Stimulated activated CD8-positive, alpha-beta memory T cell treated with anti-CD3 and anti-CD28 coated beads, Interleukin-4, amount 100 ng/mL, for 1 hour (primary cell): Measurements from ENCODE around the gene HSF2.

Experiments
- DNase-seq, 2 donors: peaks; one replicate each; pipeline ENCODE4 v3.0.0-alpha.2; 2020; ENCODE audit warnings: low read depth in 2 of 2, low spot score in 1 of 2

HSF2 gene

DNA sequence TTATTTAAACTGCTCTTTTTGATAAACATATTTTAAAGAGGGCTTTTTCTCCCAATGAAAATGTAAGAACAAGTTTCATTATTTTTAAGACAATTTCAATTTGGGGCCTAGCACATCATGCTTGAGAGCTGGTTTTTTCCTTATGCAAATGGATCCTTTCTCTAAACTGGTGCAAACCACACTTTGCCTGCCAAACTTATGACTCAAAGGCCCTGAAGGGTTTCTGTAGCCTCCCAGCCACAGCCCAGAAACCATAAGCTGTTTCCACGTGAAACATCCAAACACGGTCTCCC is 451 bp upstream of the HSF2 start:
- DNase-seq, result no peak

- DNase-seq, result no peak
Measured at GRCh38 chr6:122400121-122400450, 634 bp downstream of the HSF2 start.

DNA sequence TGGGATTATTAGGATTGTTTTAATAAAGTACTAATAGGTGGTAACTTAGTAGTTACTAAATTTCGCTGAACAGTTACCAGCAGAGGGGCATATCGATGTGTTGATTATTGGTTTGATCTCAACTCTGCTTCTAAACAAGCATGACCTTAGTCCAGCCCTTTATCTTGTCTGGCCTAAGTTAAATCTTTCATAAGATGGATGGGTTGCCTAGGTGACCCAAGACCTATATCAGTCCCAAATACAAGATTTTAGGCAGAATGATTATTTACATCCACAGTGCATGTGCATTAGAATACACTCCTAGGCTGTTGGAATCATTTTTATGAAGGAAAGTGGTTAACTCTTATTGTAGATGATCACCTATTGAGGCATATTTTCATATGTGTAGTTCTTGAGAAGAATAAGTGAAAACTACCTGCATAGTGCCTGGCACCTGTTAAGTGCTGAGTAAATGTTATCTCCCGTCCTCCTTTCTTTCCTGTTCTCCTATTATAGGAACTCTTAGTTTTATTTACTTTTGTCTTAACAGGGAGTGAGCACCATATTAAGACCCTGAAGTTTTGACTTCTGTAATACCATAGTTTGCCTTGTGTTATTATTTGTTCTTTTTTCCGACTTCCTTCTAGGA is 1.1 kb downstream of the HSF2 start:
- no peak for DNase-seq

GRCh38 chr6:122401104-122401503 is 1.7 kb downstream of the HSF2 start:
- no peak for DNase-seq

DNA sequence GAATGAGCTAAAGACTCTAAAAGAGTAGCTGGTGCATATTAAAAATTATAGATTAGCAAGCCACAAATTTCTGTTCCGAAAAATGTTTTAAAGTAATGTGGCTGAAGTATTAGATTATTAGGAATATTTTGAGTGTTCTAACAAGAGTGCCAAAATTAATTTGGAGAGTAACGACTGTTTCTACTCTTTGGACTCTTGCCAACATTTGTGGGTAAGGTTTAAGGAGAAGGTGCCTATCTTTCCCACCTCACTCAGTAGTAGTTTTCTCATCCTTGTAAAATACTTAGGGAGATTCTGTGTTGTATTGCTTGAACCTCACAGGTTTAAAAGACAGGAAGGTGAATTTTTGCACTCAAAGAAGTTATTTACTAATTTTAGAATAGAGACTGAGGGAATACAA is 5.0 kb downstream of the HSF2 start:
- DNase-seq, result no peak

DNA sequence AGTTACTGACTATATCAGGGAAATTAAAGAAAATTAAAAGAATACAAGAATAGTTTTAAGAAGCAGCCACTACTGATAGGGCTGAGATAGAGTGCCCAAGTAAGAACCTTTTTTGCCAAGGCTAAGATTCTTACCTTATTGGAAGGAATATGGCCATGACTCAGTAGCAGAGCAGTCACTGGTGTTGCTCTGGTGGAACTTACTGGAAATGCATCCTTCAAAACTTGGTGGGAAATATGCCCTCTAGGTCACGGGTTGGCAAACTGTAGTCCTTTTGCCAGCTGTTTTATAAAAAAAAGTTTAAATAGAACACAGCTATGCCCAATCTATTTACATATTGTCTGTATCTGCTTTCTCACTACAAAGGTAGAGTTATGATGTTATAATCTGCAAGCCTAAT is 6.0 kb downstream of the HSF2 start:
- no peak for DNase-seq

DNA sequence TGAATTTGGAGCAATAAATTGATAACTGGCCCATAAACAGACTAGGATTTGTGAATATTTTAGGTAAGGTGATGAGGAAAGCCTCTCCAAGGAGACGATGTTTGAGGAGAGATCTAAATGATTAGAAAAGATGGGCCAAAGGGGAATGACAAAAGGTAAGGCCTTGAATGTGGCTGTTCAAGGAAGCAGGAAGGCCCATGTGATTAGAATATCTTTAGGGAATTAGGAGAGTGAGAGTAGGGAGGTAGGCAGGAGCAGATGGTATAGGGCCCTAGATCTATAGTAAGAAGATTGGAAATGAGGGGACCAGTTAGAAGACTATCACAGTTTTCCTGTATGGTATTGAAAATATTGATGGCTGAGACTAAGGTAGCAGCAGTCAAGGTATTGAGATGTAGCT is 6.7 kb downstream of the HSF2 start:
- DNase-seq, result no peak

- no peak for DNase-seq
Measured at GRCh38 chr6:122407712-122408111, 8.3 kb downstream of the HSF2 start.

- DNase-seq, result no peak
Measured at GRCh38 chr6:122408240-122408639, 8.8 kb downstream of the HSF2 start.

GRCh38 chr6:122408702-122409458 is 9.4 kb downstream of the HSF2 start:
- DNase-seq, result no peak

DNA sequence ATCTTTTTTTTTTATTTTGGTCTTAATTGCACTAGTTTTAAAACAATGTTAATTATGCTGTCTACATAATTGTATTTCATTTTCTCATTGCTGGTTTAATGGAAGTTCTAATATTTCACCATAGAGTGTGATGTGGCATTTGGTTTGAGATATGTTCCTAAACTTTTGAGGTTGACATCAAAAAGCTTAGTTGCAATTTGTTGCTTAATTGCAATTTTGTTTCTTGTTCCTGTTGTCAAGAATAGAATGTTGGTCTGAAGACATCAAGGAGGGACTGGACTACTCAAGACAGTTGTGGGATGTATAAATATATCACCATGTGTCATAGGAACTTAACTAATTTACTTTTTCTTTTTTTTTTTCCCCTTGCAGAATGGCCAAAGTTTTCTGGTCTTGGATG is 12.5 kb downstream of the HSF2 start:
- no peak for DNase-seq

- no peak for DNase-seq
Measured at GRCh38 chr6:122416825-122417224, 17.4 kb downstream of the HSF2 start.

DNA sequence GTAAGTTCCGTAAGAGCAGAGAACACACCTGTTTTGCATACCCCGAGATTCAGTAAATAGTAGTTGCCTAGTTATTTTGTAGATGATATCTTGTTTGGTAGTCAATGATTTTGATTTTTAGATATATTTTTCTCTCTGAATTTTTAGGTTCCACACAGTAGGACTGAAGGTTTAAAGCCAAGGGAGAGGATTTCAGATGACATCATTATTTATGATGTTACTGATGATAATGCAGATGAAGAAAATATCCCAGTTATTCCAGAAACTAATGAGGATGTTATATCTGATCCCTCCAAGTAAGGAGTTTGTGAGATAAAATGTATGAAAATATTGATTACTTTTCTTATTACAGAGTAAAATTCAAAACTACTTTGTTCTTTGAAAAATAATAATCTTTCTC is 22.6 kb downstream of the HSF2 start:
- no peak for DNase-seq

DNA sequence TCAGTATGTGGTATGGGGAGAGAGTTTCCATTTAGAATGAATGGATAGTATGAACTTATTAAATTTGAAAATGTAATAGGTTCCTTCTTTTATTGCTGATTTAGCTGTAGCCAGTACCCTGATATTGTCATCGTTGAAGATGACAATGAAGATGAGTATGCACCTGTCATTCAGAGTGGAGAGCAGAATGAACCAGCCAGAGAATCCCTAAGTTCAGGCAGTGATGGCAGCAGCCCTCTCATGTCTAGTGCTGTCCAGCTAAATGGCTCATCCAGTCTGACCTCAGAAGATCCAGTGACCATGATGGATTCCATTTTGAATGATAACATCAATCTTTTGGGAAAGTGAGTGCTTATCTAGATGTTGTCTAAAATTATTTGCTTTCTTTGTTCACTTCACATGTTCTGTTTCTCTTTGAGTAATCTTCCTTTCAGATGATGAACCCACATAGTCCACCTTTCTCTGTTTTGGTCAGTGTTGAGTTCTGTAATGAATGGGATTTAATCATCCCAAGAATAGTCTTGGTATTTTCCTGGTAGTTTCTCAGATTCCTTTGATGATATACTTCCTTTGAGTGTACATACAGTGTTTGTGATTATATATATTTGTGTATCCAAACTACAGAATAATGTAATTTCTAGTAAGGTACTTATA is 23.3 kb downstream of the HSF2 start:
- no peak for DNase-seq

DNA sequence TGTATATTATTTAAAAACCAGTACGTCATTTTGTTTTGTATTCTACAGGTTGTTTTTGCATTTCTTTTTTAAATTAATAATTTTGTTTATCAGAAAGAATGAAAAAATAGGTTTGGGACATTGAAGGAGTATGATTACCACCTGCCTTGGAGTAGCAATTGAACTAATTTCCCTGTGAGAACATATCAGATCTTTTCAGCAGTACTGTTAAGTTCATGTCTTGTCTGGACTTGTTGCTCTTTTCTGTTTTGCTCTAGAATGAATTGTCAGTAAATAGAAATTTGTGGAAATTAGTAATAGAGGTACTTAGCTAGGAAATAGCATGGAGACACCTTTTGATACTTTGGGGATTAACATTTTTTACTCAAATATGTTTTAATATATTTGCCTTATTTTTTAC is 24.3 kb downstream of the HSF2 start:
- DNase-seq, result no peak

- DNase-seq, result no peak
Measured at GRCh38 chr6:122426597-122426996, 27.1 kb downstream of the HSF2 start.

DNA sequence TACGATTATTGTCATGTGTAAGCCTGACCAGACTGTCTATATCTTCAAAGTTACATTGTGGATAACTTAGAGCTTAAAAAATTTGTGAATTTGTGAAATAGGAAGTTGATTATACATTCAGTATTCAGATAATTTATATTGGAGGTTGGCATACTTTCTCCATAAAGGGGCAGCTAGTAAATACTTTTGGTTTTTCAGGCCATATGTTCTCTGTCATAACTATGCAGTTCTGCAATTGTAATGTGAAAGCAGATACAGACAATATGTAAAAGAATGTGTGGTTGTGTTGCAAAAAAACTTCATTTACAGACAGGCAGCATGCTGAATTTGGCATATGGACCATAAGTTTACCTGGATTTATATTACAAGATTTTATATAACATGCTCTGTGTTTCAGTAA is 29.3 kb downstream of the HSF2 start:
- DNase-seq, result no peak

DNA sequence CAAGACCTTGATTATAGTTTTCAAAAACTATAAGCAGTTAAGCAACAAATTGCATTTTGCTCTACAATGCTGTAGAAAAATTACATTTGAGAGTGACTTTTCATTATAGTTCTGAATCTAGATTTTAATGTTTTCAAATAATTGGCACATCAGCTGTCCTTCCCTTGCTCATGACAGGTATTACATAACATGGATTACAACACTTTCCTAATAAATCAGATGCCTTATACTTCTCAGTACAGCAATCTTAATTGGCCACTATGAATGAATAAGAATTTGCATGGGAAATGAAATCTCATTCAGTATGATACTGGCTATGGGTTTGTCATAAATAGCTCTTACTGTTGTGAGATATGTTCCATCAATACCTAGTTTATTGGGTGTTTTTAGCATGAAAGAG is 29.9 kb downstream of the HSF2 start:
- no peak for DNase-seq

DNA sequence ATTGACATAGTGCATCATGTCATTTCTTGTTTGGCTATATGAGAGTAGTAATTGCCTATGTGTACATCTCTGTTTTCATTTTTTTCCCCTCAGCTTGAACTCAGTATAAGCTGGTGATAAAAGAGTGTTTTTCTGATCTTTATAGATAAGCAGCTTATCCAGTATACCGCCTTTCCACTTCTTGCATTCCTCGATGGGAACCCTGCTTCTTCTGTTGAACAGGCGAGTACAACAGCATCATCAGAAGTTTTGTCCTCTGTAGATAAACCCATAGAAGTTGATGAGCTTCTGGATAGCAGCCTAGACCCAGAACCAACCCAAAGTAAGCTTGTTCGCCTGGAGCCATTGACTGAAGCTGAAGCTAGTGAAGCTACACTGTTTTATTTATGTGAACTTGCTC is 32.3 kb downstream of the HSF2 start:
- DNase-seq, result no peak

DNA sequence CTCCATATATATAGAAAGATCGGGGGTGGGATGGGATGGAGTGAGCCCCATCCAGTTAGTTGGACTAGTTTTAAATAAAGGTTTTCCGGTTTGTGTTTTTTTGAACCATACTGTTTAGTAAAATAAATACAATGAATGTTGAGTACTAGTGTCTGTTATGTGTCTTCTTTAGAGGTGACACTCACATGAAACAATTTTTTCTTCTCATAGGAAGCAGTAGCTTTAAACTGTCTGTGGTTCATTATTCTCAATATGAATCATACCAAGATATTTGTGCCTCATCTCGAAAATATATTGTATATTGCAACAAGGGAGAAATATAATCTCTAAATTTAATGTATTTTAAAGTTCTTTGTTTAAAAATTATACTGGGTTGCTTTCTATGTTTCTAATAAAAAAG is 33.4 kb downstream of the HSF2 start:
- no peak for DNase-seq

GRCh38 chr6:122438975-122439374 is 39.5 kb downstream of the HSF2 start:
- no peak for DNase-seq

DNA sequence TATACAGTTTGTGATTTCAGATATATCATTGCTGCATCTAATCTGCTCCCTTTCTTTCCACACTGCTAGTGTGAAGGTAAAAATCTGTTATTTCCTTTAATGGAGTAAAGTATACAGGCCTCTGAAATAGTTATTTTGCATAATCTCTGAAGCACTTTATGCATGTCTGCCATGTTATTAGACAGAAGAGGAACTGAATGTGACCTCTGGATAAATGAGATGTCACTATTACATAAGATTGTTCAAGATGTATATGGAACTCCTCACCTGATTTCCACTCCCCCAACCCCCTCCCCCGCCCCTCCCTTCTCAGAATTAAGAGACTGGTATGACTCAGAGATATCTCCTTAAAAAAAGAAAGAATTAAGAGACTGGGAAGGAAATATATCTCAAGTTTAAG is 45.8 kb downstream of the HSF2 start:
- no peak for DNase-seq

GRCh38 chr6:122449069-122449468 is 49.6 kb downstream of the HSF2 start:
- DNase-seq, result no peak
